ENCODE data around the gene ROR2. TPM values are rescaled to one million over a fixed set of nuclear protein-coding genes. Genes with fewer than 3 reads are reported as not detected.

Gene ROR2
- total and polyA plus RNA-seq, 2 experiments from 2014 or later = 7.1 to 12.9 TPM

GRCh38 chr9:91771027-91771426 is 179.0 kb downstream of the ROR2 start:
- Histone ChIP-seq H3K4me3 (peak overlapping the region; percentile 47), H3K36me3 (ENCODE audit: low read depth) (no peaks in the 10 kb centered on the region), H3K9me2 (ENCODE audit: insufficient read depth) (no peaks in the 10 kb centered on the region), H3K4me2 (ENCODE audit: unreplicated experiment) (peak overlapping the region; percentile 70), H3K79me2 (ENCODE audit: insufficient read depth) (no peaks in the 10 kb centered on the region), H3K27ac (peak overlapping the region; percentile 76), H3K9me3 (ENCODE audit: low read depth) (no peaks in the 10 kb centered on the region), H3F3A (ENCODE audit: insufficient read depth) (peaks cover 25% of the 10 kb centered on the region), H3K9ac (peak overlapping the region; percentile 46), H3K27me3 (replicated peaks; ENCODE audit: insufficient read depth) (no peaks in the 10 kb centered on the region), H4K20me1 (ENCODE audit: insufficient read depth) (no peaks in the 10 kb centered on the region), H2AFZ (no peak overlapping the region), H3K4me1 (ENCODE audit: insufficient read depth) (peaks cover 18% of the 10 kb centered on the region)
- DNase-seq = peak; percentile 97
- in situ Hi-C loops (cut with MboI) = no loop called here
- 1 to 2% methylated on average over 8 of the region's 8 CpGs for WGBS, 2 experiments (ENCODE audit: low coverage in 1 of 2, low lambda C conversion rate in 2 of 2, missing lambda C conversion rate in 2 of 2)
- no peak for TF ChIP-seq EZH2phosphoT487 (IDR thresholded peaks at IDR 0.05; ENCODE audit: insufficient read depth, low read depth)
- TF ChIP-seq EZH2 (IDR thresholded peaks at IDR 0.05; ENCODE audit: insufficient read depth, poor library complexity, severe bottlenecking) = no peak

GRCh38 chr9:91770229-91770628 is 179.8 kb downstream of the ROR2 start:
- Histone ChIP-seq H3K4me3 (no peak overlapping the region), H2AFZ (no peak overlapping the region), H3F3A (ENCODE audit: insufficient read depth) (peaks cover 25% of the 10 kb centered on the region), H3K79me2 (ENCODE audit: insufficient read depth) (no peaks in the 10 kb centered on the region), H4K20me1 (ENCODE audit: insufficient read depth) (no peaks in the 10 kb centered on the region), H3K9ac (0 out of 2 replicates have a peak overlapping the region, but pooled peaks have one; percentile 46), H3K9me2 (ENCODE audit: insufficient read depth) (no peaks in the 10 kb centered on the region), H3K36me3 (ENCODE audit: low read depth) (no peaks in the 10 kb centered on the region), H3K9me3 (ENCODE audit: low read depth) (no peaks in the 10 kb centered on the region), H3K27ac (no peak overlapping the region), H3K4me2 (ENCODE audit: unreplicated experiment) (no peak overlapping the region), H3K4me1 (ENCODE audit: insufficient read depth) (peaks cover 18% of the 10 kb centered on the region), H3K27me3 (replicated peaks; ENCODE audit: insufficient read depth) (no peaks in the 10 kb centered on the region)
- in situ Hi-C loops (cut with MboI) = no loop called here
- no peak for DNase-seq
- WGBS, 2 experiments (ENCODE audit: low coverage in 1 of 2, low lambda C conversion rate in 2 of 2, missing lambda C conversion rate in 2 of 2) = 92 to 95% methylated on average over 10 of the region's 10 CpGs
- TF ChIP-seq EZH2 (IDR thresholded peaks at IDR 0.05; ENCODE audit: insufficient read depth, poor library complexity, severe bottlenecking) = no peak
- TF ChIP-seq EZH2phosphoT487 (IDR thresholded peaks at IDR 0.05; ENCODE audit: insufficient read depth, low read depth) = no peak

GRCh38 chr9:91768977-91769916 is 180.8 kb downstream of the ROR2 start:
- H2AFZ ChIP-seq = no peak overlapping the region
- H3K27ac ChIP-seq = no peak overlapping the region
- WGBS, 2 experiments (ENCODE audit: low coverage in 1 of 2, low lambda C conversion rate in 2 of 2, missing lambda C conversion rate in 2 of 2) = 92 to 94% methylated on average over 29 of the region's 29 CpGs
- H3K4me3 ChIP-seq = no peak overlapping the region
- H3K9me3 ChIP-seq (ENCODE audit: low read depth) = no peaks in the 10 kb centered on the region
- in situ Hi-C loops (cut with MboI) = no loop called here
- TF ChIP-seq EZH2 (IDR thresholded peaks at IDR 0.05; ENCODE audit: insufficient read depth, poor library complexity, severe bottlenecking) (no peak), EZH2phosphoT487 (IDR thresholded peaks at IDR 0.05; ENCODE audit: insufficient read depth, low read depth) (no peak)
- no peaks in the 10 kb centered on the region for H3K9me2 ChIP-seq (ENCODE audit: insufficient read depth)
- no peak overlapping the region for H3K9ac ChIP-seq
- H3K4me1 ChIP-seq (ENCODE audit: insufficient read depth) = peaks cover 18% of the 10 kb centered on the region
- no peak for DNase-seq
- no peaks in the 10 kb centered on the region for H3K79me2 ChIP-seq (ENCODE audit: insufficient read depth)
- H4K20me1 ChIP-seq (ENCODE audit: insufficient read depth) = no peaks in the 10 kb centered on the region
- H3F3A ChIP-seq (ENCODE audit: insufficient read depth) = peaks cover 25% of the 10 kb centered on the region
- H3K27me3 ChIP-seq (replicated peaks; ENCODE audit: insufficient read depth) = no peaks in the 10 kb centered on the region
- no peaks in the 10 kb centered on the region for H3K36me3 ChIP-seq (ENCODE audit: low read depth)
- no peak overlapping the region for H3K4me2 ChIP-seq (ENCODE audit: unreplicated experiment)

- H3K4me3 ChIP-seq = no peak overlapping the region
- no peak overlapping the region for H3K4me2 ChIP-seq (ENCODE audit: unreplicated experiment)
- no peak for DNase-seq
- no peak for TF ChIP-seq EZH2phosphoT487 (IDR thresholded peaks at IDR 0.05; ENCODE audit: insufficient read depth, low read depth)
- no peak for TF ChIP-seq EZH2 (IDR thresholded peaks at IDR 0.05; ENCODE audit: insufficient read depth, poor library complexity, severe bottlenecking)
- H3K27ac ChIP-seq = no peak overlapping the region
- no peaks in the 10 kb centered on the region for H3K9me3 ChIP-seq (ENCODE audit: low read depth)
- no peak overlapping the region for H3K9ac ChIP-seq
- H3K79me2 ChIP-seq (ENCODE audit: insufficient read depth) = no peaks in the 10 kb centered on the region
- peaks cover 25% of the 10 kb centered on the region for H3F3A ChIP-seq (ENCODE audit: insufficient read depth)
- no peak overlapping the region for H2AFZ ChIP-seq
- no peaks in the 10 kb centered on the region for H3K9me2 ChIP-seq (ENCODE audit: insufficient read depth)
- 87 to 90% methylated on average over 14 to 15 of the region's 15 CpGs for WGBS, 2 experiments (ENCODE audit: low coverage in 1 of 2, low lambda C conversion rate in 2 of 2, missing lambda C conversion rate in 2 of 2)
- H3K4me1 ChIP-seq (ENCODE audit: insufficient read depth) = peaks cover 18% of the 10 kb centered on the region
- in situ Hi-C loops (cut with MboI) = no loop called here
- no peaks in the 10 kb centered on the region for H4K20me1 ChIP-seq (ENCODE audit: insufficient read depth)
- no peaks in the 10 kb centered on the region for H3K27me3 ChIP-seq (replicated peaks; ENCODE audit: insufficient read depth)
- no peaks in the 10 kb centered on the region for H3K36me3 ChIP-seq (ENCODE audit: low read depth)
These were observed 181.5 kb downstream of the ROR2 start for GRCh38 chr9:91768507-91768906.

Data from GM23248 (cell line).